GM08714 (cell line): ENCODE measurements around the gene RAB11FIP4.

Experiments used
- H3K4me3 ChIP-seq: fragments of 200-500 bp; sonication (Bioruptor generic); 2 replicates; pipeline ENCODE4 v1.5.1; 2014; ENCODE audit warnings: mild to moderate bottlenecking, low read length, inconsistent platforms
- ZNF274 ChIP-seq: IDR thresholded peaks from 2 replicates; pipeline ENCODE4 v1.6.1; 2012; ENCODE audit warnings: mild to moderate bottlenecking, low read depth, low read length

Gene RAB11FIP4

GRCh38 chr17:31448467-31449077 is 57.1 kb downstream of the RAB11FIP4 start:
- H3K4me3 ChIP-seq: no peak overlapping the region
- TF ChIP-seq ZNF274: no peak

DNA sequence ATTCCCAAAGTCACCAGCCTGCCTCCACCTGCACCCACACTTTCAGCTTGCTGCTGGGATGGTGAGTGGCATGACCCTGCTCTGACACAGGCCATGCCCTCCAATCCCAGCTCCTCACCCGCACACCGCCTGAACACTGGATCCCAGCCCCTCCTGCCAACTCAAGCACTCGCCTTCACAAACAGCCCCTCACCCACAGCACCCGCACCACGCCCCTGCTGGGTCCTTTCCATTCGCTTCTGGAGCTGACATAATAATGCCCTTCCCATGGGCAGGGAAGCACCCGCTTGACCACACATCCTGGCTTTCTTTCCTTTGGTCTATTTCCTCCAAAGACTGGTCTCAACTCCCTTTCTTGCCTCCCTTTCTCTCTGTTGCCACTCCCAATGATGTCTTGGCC is 57.6 kb downstream of the RAB11FIP4 start:
- H3K4me3 ChIP-seq: no peak overlapping the region
- TF ChIP-seq ZNF274: no peak

DNA sequence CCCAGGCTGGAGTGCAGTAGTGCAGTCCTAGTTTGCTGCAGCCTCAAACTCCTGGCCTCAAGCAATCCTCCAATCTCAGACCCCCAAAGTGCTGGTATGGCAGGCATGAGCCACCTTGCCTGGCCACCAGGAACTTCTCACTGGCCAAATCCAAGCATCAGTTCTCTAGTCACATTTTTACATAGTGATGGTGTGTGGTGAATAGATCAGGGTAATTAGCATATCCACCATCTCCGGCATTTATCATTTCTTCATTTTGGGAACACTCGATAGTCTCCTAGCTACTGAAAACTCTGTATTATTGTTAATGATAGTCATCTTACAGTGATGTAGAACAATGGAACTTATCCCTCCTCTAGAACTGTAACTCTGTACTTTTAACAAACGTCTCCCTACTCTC is 58.3 kb downstream of the RAB11FIP4 start:
- TF ChIP-seq ZNF274: no peak
- no peak overlapping the region for H3K4me3 ChIP-seq

- TF ChIP-seq ZNF274: no peak
- H3K4me3 ChIP-seq: no peak overlapping the region
Observed at GRCh38 chr17:31452101-31452500, 60.6 kb downstream of the RAB11FIP4 start.

GRCh38 chr17:31452561-31453110 is 61.2 kb downstream of the RAB11FIP4 start:
- no peak overlapping the region for H3K4me3 ChIP-seq
- TF ChIP-seq ZNF274: no peak

DNA sequence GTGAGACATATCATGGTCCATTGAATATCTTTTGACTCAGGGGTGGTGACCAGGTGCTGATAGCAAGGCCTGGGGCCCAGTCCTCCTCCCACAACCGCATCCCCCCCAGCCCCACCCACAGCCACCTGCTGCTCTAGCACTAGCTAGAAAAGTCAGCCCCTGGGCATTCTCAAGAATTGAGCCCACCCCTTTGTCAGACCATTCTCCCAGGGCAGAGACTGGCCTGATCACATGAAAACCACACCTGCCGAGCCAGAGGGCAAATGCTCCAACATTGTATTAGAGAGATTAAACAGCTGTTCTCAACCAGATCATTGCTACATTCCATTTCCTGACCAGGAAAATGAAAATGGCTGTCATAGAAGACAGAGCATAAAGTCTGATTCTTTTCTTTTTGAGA is 62.4 kb downstream of the RAB11FIP4 start:
- no peak overlapping the region for H3K4me3 ChIP-seq
- no peak for TF ChIP-seq ZNF274

DNA sequence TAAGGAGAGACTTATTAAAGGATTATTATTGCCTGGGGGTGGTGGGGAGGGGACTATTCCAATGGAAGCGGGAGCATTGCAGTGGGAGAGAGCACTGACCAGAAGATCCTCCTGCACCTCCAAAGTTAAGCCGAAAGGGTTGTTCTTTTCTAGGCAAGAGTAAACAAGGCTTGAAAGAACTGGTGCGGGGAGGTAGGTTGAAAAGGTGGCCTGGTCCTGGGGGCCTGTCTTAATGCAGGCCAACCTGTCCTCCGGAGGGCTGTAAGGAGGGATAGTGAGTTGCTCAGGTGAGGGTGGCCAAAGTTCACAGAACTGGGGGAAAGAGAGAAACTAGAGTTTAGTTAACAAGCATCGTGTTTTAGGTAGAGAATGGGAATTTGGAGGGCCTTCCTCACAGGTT is 65.3 kb downstream of the RAB11FIP4 start:
- no peak for TF ChIP-seq ZNF274
- H3K4me3 ChIP-seq: no peak overlapping the region

- TF ChIP-seq ZNF274: no peak
- no peak overlapping the region for H3K4me3 ChIP-seq
Observed at GRCh38 chr17:31457391-31458234, 66.1 kb downstream of the RAB11FIP4 start.

- no peak overlapping the region for H3K4me3 ChIP-seq
Observed at GRCh38 chr17:31458829-31459228, 67.4 kb downstream of the RAB11FIP4 start.

DNA sequence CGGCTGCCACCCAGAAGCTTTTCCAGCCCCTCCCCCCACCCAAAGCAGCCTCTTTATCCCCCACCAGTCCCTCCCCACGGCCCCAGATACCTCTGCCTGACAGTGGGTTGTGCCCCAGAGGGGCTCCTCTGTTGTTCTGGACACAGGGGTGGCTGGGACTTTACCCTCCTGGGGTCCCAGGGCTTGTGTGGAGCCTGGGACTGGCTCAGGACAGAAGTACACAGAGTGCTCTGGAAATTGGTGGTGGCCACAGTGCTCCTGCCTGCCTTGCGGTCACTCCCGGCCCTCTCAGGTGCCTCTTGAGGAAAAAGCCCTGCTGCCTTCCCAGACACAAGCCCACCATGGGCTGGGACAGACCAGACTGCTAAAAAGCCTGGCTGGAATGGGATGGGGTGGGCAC is 68.2 kb downstream of the RAB11FIP4 start:
- H3K4me3 ChIP-seq: no peak overlapping the region
- no peak for TF ChIP-seq ZNF274

More at GRCh38 chr17:31458829-31459228, 67.4 kb downstream of the RAB11FIP4 start:
- no peak for TF ChIP-seq ZNF274

GRCh38 chr17:31460226-31460721 is 68.8 kb downstream of the RAB11FIP4 start:
- no peak for TF ChIP-seq ZNF274
- H3K4me3 ChIP-seq: no peak overlapping the region

DNA sequence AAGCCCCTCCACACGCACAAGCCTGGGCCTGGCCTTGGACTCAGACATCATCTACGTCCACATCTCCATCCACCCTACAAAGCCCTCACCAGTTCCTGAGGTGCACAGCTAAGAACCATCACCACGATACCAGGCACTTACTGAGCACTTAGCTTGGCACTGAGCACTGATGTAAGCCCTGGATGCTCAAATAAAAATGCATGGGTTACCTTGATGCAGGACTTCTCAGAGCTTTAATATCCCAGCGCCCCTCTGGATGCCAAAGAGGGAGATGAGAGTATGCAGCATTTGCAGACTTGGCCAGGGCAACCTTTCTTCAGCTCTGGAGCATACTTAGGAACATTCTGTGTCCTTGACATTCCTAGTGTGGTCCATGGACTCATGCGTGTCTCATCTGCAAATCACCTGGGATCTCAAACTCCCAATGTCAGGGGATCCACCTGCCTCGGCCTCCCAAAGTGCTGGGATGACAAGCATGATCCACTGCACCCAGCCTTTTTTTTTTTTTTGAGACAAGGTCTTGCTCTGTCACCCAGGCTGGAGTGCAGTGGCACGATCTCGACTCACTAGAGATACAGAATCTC is 69.8 kb downstream of the RAB11FIP4 start:
- TF ChIP-seq ZNF274: no peak
- no peak overlapping the region for H3K4me3 ChIP-seq

GRCh38 chr17:31462261-31462660 is 70.8 kb downstream of the RAB11FIP4 start:
- TF ChIP-seq ZNF274: no peak
- no peak overlapping the region for H3K4me3 ChIP-seq

- no peak overlapping the region for H3K4me3 ChIP-seq
- no peak for TF ChIP-seq ZNF274
Observed at GRCh38 chr17:31466096-31466760, 74.8 kb downstream of the RAB11FIP4 start.
